GM23248 (cell line): ENCODE results near the gene TIPARP.

Source experiments
- EZH2 ChIP-seq: fragments of 200-600 bp; sonication (generic); IDR thresholded peaks from 2 replicates; pipeline ENCODE4 v1.6.1; 2018; ENCODE audit warnings: antibody characterized with exemption, mild to moderate bottlenecking; ENCODE audit not compliant: insufficient read depth, poor library complexity, severe bottlenecking
- EZH2phosphoT487 ChIP-seq: fragments of 200-600 bp; sonication (generic); IDR thresholded peaks from 2 replicates; pipeline ENCODE4 v1.6.1; 2018; ENCODE audit warnings: antibody characterized with exemption, moderate library complexity, mild to moderate bottlenecking, low read depth; ENCODE audit not compliant: insufficient read depth

DNA sequence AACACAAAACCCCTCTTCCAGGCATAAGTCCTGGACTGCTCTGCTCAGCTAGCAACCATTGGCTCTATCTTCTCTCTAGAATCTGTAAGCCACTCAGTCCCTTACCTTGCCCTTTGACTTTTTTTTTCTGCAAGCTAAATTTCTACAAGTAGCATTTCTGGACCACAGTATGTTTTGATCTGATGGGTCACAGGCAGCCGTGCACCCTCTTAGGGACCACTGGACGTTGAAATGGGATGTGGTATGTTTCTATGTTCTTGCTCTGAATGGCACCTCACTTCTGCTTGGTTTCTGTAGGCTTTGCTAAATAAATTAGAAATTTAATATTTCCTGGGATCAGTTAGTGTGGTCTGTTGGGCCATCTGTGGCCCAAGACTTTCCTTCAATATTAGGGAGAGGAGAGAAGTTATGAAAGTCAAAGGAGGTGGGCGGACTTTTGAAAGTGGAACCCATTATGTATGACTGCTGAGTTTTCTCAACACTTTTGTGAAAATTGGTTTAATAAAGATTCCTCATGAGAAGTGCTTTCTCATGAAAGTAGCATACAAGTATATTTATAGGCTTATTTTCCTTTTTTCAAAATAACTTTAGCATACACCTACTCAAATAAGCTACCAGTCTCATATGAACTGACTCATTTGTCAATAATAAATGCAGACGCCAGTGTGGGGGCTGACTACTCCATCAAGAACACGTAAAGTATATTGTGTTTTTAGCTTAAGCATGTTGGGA, 18.4 kb upstream of the TIPARP start:
- no peak for TF ChIP-seq EZH2phosphoT487
- no peak for TF ChIP-seq EZH2
